Activated T-cell treated with anti-CD3 and anti-CD28 coated beads, Interleukin-2, amount 50 U/mL, for 4 hours (primary cell): Measurements from ENCODE around the gene TTC31. TPM values are rescaled to one million over a fixed set of nuclear protein-coding genes. Genes with fewer than 3 reads are reported as not detected.
"Not testable (repeated sequence)": the region's sequence is repeated elsewhere in the genome, so short reads cannot be mapped to it uniquely, and the experiment has no call there.

Source experiments
- ATAC-seq, 2 donors: fragments of 200-7000 bp; cut with Tn5 transposase; one replicate each; pipeline ENCODE4 v1.10.0; 2021
- DNase-seq: peaks from one replicate; pipeline ENCODE4 v3.0.0-alpha.2; 2020
- H3K27me3 Mint-ChIP-seq: one replicate; pipeline ENCODE4 v1.8.0; 2021; ENCODE audit warnings: low read depth, mixed read lengths
- H3K36me3 Mint-ChIP-seq: one replicate; pipeline ENCODE4 v1.8.0; 2022; ENCODE audit warnings: mixed read lengths; ENCODE audit not compliant: insufficient read depth
- H3K4me1 Mint-ChIP-seq: one replicate; pipeline ENCODE4 v1.8.0; 2021; ENCODE audit warnings: low read depth, mixed read lengths
- H3K4me3 Mint-ChIP-seq: one replicate; pipeline ENCODE4 v1.8.0; 2021; ENCODE audit warnings: mild to moderate bottlenecking, moderate library complexity, mixed read lengths
- H3K9me3 Mint-ChIP-seq: one replicate; pipeline ENCODE4 v1.8.0; 2021; ENCODE audit warnings: mixed read lengths
- total RNA-seq, 3 donors: library from RNA; stranded (reverse); gene quantifications; one replicate each; pipeline ENCODE4 v1.2.1, GENCODE V29; 2021

TTC31 gene
- total RNA-seq, 3 donors from 2014 or later: 22.4 to 23.8 (median 23.4) TPM

DNA sequence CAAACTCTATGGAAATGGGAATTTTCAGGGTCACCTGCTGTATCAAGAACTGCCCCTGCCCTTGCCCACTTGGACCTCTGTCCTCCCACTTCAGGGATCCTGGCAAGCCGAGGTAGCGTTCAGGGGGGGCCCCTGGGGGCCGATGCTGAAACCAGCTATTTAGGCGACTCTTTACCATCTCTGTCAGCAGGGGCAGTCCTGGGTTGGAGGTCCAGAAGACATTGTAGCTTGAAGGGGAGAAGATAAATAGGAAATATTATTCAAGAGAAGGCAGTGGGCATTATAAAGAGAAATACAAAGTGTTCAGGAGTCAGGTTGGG is 20.1 kb upstream of the TTC31 start:
- Mint-ChIP-seq H3K9me3 (no peaks in the 10 kb centered on the region), H3K4me3 (peak overlapping the region; percentile 35), H3K27me3 (no peaks in the 10 kb centered on the region), H3K4me1 (peaks cover 39% of the 10 kb centered on the region), H3K36me3 (peaks cover 11% of the 10 kb centered on the region)
- ATAC-seq (no peak), DNase-seq (no peak)

DNA sequence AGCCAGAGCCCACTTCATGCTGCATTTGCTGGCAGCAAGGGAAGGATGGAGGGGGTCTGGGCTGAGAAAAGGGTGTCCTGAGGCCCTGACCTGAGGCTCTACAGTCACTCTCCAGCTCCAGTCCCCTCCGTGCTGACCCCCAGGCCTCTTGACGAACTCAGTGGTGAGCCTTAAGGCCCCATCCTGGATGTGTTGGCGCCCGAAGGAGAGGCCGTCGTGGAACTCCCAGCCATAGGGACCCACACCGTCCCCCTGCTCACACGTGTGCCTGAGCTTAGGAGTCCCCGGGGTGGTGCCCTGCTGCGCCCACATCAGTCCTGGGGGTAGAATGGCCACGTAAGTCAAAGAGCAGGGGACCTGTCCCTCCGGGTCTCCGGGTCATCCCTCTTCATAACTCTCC is 18.5 kb upstream of the TTC31 start:
- ATAC-seq (peak; percentile 3 to 5), DNase-seq (no peak)
- no peaks in the 10 kb centered on the region for H3K9me3 Mint-ChIP-seq
- no peaks in the 10 kb centered on the region for H3K27me3 Mint-ChIP-seq
- H3K36me3 Mint-ChIP-seq: peaks cover 11% of the 10 kb centered on the region
- H3K4me1 Mint-ChIP-seq: peaks cover 28% of the 10 kb centered on the region
- peak overlapping the region; percentile 96 for H3K4me3 Mint-ChIP-seq

DNA sequence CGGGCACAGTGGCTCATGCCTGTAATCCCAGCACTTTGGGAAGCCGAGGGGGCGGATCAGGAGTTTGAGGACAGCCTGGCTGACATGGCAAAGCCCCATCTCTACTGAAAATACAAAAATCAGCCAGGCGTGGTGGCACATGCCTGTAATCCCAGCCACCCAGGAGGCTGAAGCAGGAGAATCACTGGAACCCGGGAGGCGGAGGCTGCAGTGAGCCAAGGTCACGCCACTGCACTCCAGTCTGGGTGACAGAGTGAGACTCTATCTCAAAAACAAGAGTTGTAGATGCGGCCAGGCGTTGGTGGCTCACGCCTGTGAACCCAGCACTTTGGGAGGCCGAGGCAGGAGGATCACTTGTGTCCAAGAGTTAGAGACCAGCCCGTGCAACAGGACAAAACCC is 12.1 kb upstream of the TTC31 start:
- H3K36me3 Mint-ChIP-seq: peaks cover 15% of the 10 kb centered on the region
- ATAC-seq, H3K9me3 Mint-ChIP-seq, DNase-seq, H3K27me3 Mint-ChIP-seq: not testable (repeated sequence)
- H3K4me3 Mint-ChIP-seq: peak overlapping the region; percentile 64
- H3K4me1 Mint-ChIP-seq: peaks cover 23% of the 10 kb centered on the region

DNA sequence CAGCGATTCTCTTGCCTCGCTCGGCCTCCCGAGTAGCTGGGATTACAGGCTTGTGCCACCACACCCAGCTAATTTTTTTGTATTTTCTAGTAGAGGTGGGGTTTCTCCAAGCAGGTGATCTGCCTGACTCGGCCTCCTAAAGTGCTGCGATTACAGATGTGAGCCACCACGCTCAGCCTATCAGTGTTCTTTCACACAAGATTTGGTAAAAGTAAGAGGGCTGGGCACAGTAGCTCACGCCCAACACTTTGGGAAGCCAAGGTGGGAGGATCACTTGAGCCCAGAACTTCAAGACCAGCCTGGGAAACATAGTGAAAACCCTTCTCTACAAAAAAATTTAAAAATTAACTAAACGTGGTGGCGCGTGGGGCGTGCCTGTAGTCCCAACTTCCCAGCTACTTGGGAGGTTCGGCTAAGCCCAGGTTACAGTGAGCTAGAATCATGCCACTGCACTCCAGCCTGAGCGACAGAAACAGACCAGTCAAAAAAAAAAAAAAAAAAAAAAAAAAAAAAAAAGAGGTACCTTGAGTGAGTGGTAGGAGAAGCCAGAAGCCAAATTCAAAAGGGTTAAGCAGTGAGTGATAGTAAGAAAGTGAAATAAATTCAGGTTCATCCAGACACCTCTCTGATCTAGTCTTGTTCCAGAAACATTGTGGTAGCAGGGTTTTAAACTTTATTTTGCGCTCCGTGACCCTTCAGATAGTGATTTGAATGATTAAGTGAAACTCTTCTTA is 11.4 kb upstream of the TTC31 start:
- ATAC-seq (peak in 1 of 2 donors; percentile 3), DNase-seq (no peak)
- peak overlapping the region; percentile 99 for H3K4me3 Mint-ChIP-seq
- no peaks in the 10 kb centered on the region for H3K27me3 Mint-ChIP-seq
- H3K4me1 Mint-ChIP-seq: peaks cover 20% of the 10 kb centered on the region
- no peaks in the 10 kb centered on the region for H3K9me3 Mint-ChIP-seq
- peaks cover 16% of the 10 kb centered on the region for H3K36me3 Mint-ChIP-seq

DNA sequence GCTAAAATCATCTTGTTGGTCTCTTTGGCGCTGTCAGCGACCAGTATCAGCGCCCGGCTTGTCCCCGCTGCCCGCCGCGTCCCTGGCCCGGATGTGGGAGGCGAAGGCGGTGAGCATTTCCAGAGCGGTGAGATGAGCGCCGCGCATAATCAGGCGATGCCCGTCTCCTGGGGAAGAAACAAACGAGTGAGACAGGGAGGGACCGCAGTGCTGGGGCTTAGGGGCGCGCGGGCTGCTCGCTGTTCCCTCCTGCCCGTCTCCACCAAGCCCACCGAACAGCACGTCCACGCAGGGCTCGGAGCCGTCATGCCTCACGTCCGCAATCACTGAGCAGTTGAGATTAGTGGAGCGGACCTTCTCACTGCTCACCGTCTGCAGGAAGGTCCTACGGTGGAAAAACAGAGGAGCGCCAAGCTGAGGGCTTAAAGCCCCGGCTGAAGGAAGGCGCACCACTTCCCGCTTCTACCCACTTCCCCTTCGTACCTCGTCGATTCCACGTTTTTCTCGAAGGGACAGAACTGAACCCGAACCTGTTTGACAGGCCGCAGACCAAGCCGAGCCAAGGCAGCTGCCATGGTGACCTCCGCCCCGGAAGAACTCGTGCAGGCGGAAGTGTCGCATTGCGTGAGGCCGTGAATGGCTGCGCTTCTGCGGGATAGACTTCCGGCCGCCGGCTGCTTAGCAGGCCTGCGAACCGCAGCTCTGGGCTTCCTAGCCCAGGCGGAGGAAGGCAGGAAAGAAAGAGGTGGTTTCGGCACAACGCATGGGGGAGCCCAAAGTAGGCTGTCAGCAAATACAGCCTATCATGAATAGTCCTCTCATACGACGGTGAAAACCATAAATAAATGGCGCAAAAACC is 10.6 kb upstream of the TTC31 start, which contains the start of gene MRPL53:
Gene MRPL53 (minus strand): TSS at position 595 of the 859 bp plus-strand sequence. CDS start 20 bp downstream, at position 575.
- no peaks in the 10 kb centered on the region for H3K27me3 Mint-ChIP-seq
- ATAC-seq: peak; percentile 96 to 97
- peak within 1 kb of the TSS; percentile 99 for H3K4me3 Mint-ChIP-seq
- H3K9me3 Mint-ChIP-seq: no peaks in the 10 kb centered on the region
- H3K36me3 Mint-ChIP-seq: peaks cover 16% of the 10 kb centered on the region
- H3K4me1 Mint-ChIP-seq: peaks cover 20% of the 10 kb centered on the region
- DNase-seq: peak; percentile 96

DNA sequence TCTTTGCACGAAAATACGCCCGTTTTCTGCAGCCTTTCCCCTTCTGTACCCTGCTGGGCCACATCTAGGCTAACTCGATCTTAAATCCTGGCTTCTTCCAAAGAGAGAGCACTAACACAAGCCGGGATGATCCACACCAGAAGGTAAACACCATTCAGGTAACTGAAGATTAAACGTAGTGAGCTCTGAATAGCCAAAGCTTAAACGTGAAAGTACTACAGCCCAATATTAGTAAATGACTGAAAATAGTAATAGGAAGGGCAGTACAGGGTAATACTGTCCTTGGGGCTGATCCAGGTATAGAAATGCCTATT is 10.0 kb upstream of the TTC31 start:
- peak overlapping the region; percentile 99 for H3K4me3 Mint-ChIP-seq
- no peaks in the 10 kb centered on the region for H3K27me3 Mint-ChIP-seq
- H3K9me3 Mint-ChIP-seq: no peaks in the 10 kb centered on the region
- H3K4me1 Mint-ChIP-seq: peaks cover 20% of the 10 kb centered on the region
- ATAC-seq (peak in 1 of 2 donors; percentile 1), DNase-seq (no peak)
- peaks cover 19% of the 10 kb centered on the region for H3K36me3 Mint-ChIP-seq

DNA sequence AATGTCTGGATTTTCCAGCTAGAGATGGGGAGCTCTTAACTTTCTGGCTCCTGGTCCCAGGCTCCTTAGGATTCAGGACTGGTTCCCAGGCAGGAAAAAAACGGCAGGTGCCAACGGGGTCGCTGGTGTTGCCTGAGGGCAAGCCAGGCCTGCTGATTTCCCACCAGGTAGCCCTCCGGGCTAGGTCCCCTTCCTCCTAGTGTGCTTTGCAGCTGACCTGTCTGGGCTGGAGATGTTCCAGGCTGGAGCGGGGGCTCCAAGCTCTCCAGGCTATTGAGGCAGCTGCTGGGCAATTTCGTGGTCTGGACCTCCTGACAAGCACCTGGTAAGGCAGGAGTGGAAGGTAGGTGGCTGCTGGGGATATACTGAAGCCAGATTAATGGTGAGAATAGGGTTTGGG is 8.4 kb upstream of the TTC31 start:
- Mint-ChIP-seq H3K4me3 (peak overlapping the region; percentile 26), H3K27me3 (no peaks in the 10 kb centered on the region), H3K4me1 (peaks cover 23% of the 10 kb centered on the region), H3K9me3 (no peaks in the 10 kb centered on the region), H3K36me3 (peaks cover 23% of the 10 kb centered on the region)
- no peak for DNase-seq
- ATAC-seq: no peak

DNA sequence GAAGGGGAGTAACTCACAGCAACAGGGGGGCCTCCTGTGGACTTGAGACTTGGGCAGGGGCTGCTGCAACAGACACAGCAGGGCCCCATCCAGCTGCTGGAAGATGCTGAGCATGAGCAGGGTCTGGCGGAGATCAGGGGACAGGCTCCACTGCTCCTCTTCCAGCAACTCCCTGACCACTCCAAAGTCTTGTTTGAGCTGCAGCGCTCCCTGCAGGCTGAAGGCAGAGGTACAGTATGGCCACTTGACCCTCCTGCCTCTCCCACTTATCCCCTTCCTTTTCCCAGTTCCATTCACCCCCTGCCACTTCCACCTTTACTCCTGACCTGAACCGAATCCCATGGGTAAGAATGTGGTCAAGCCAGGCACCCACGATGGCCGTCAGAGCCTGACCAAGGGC is 8.0 kb upstream of the TTC31 start:
- H3K27me3 Mint-ChIP-seq: no peaks in the 10 kb centered on the region
- no peak overlapping the region for H3K4me3 Mint-ChIP-seq
- H3K9me3 Mint-ChIP-seq: no peaks in the 10 kb centered on the region
- ATAC-seq: no peak
- no peak for DNase-seq
- peaks cover 23% of the 10 kb centered on the region for H3K36me3 Mint-ChIP-seq
- H3K4me1 Mint-ChIP-seq: peaks cover 21% of the 10 kb centered on the region

DNA sequence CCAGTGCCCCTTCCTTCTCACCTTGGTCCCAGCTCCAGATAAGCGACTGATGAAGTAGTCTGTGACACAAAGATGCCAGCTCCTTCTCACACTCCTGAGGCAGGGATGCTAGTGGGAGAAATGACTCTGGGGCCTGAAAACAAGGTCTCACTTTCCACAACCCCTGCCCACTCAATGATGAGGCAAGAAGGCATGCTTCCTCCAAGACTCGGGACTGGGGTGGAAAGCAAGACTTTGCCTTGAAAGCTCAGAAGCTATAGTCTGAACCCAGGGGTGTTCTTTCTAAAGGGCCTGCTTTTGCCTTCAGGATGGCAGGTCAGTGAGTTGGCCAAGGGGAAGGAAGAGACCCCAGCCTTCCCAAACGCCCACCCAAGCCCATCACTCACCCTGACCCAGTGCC is 1.4 kb upstream of the TTC31 start:
- H3K27me3 Mint-ChIP-seq: no peaks in the 10 kb centered on the region
- no peak for DNase-seq
- no peak for ATAC-seq
- H3K4me1 Mint-ChIP-seq: peaks cover 30% of the 10 kb centered on the region
- H3K36me3 Mint-ChIP-seq: peaks cover 12% of the 10 kb centered on the region
- no peaks in the 10 kb centered on the region for H3K9me3 Mint-ChIP-seq
- peak overlapping the region; percentile 99 for H3K4me3 Mint-ChIP-seq

DNA sequence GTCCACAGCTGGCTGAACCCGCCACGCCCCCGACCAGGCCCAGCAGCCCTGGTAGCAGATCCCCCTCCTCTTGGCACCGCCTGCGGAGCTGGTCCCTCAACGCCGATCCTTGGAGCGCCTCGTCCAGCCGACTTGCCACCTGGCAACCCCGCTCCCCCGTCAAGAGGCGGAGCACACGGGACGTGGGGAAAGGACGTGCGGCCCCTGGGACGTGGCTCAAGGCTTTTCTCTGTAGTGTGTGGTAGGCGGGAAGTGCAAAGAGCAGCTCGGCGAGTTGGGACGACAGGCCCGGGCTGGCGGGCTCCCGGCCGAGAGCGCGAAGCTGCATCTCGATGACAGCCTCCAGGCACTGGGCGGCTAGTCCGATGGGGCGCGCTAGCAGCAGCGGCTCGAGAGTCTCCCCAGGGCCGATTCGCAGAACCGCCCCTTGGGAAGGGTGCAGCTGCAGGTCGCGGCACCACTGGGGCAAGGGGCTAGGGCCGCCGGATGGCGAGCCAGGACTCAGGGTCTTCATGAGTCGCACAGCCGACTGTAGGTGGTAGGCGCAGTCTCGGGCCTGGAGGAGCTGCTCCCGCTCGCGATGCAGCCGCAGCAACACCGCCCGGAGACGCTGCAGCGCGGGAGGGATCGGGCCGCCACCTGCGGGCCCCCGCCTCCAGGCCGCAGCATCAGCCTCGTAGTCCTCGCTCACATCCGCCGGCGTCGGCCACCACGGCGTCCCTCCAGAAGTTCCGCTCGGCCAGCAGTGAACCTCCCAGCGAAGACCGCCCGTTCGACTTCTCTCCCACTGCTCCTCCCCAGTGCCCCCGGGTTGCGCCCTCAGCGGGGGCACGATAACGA is 700 bp upstream of the TTC31 start:
- no peaks in the 10 kb centered on the region for H3K9me3 Mint-ChIP-seq
- DNase-seq (no peak), ATAC-seq (peak; percentile 60 to 64)
- peaks cover 17% of the 10 kb centered on the region for H3K36me3 Mint-ChIP-seq
- H3K4me1 Mint-ChIP-seq: peaks cover 30% of the 10 kb centered on the region
- H3K4me3 Mint-ChIP-seq: peak overlapping the region; percentile 99
- H3K27me3 Mint-ChIP-seq: no peaks in the 10 kb centered on the region

DNA sequence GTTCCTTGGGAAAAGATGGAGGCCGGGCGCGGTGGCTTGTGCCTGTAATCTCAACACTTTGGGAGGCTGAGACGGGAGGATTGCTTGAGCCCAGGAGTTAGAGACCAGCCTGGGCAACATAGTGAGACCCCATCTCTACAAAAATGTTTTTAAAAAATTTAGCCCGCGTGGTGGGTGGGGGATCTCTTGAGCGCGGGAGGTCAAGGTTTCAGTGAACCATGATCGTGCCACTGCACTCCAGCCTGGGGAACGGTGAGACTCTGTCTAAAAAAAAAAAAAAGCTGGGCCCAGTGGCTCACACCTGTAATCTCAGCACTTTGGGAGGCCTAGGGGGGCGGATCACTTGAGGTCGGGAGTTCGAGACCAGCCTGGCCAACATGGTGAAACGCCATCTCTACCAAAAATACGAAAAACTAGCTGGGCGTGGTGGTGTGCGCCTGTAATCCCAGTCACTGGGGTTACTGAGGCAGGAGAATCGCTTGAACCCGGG is 839 bp downstream of the TTC31 start:
- ATAC-seq, H3K9me3 Mint-ChIP-seq, DNase-seq, H3K27me3 Mint-ChIP-seq: not testable (repeated sequence)
- peaks cover 14% of the 10 kb centered on the region for H3K36me3 Mint-ChIP-seq
- H3K4me3 Mint-ChIP-seq: peak overlapping the region; percentile 99
- H3K4me1 Mint-ChIP-seq: peaks cover 30% of the 10 kb centered on the region

DNA sequence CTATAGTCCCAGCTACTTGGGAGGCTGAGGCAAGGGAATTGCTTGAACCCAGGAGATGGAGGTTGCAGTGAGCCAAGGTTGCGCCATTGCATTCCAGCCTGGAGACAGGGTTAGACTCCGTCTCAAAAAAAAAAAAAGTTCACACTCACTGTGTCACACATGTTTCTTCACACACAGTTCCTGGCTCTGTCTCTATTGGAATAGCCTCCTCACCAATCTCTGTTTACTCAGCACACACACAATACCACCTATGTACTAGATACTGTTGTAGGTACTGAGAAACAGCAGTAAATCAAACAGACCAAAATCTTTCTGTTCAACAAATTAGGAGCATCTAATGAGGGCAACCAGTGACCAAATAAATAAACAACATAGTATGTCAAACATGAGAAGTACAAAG is 3.3 kb downstream of the TTC31 start:
- no peak overlapping the region for H3K4me3 Mint-ChIP-seq
- H3K27me3 Mint-ChIP-seq: no peaks in the 10 kb centered on the region
- DNase-seq (no peak), ATAC-seq (no peak)
- no peaks in the 10 kb centered on the region for H3K9me3 Mint-ChIP-seq
- H3K36me3 Mint-ChIP-seq: peaks cover 26% of the 10 kb centered on the region
- H3K4me1 Mint-ChIP-seq: peaks cover 15% of the 10 kb centered on the region

DNA sequence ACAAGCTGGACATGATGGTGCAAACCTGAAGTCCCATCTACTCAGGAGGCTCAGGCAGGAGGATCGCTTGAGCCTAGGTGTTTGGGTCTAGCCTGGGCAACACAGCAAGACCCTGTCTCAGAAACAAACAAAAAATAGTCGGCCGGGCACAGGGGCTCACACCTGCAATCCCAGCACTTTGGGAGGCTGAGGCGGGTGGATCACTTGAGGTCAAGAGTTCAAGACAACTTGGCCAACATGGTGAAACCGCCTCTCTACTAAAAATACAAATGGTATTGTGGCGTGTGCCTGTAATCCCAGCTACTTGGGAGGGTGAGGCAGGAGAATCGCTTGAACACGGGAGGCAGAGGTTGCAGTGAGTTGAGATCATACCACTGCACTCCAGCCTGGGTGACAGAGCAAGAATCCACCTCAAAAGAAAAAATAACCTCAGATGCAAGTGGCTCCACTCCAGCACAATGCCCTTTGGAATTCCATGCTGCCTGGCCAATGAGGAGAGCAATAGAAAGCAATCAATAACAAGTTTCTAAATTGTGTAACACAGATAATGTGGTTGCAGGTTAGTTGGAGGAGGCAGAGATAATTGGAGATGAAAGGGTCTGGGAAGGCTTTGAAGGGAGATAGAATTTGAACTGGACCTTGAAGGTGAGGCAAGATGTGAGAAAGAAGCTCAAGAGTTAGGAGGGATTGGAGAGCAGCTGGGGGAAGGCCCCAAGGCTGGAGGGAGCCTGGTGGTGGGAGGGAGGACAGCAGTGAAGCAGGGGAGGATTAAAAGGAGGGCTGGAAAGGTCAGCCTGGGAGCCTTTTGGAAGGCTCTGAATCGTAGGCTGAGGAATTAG is 6.0 kb downstream of the TTC31 start:
- Mint-ChIP-seq H3K27me3 (no peaks in the 10 kb centered on the region), H3K9me3 (no peaks in the 10 kb centered on the region), H3K4me3 (no peak overlapping the region), H3K4me1 (peaks cover 4% of the 10 kb centered on the region), H3K36me3 (peaks cover 42% of the 10 kb centered on the region)
- ATAC-seq (no peak), DNase-seq (no peak)
